RWPE2 (cell line): ENCODE data around the gene RIPK4.

Source experiments
- ATAC-seq: fragments of 200-7000 bp; cut with Tn5 transposase; 3 replicates; pipeline ENCODE4 v1.9.1; 2021; ENCODE audit warnings: low read depth
- DNase-seq: peaks from one replicate; pipeline ENCODE4 v3.0.0-alpha.2; 2020; ENCODE audit warnings: low spot score
- H3K27ac ChIP-seq: fragments of 450-650 bp; 2 replicates; pipeline ENCODE4 v1.5.1; 2017; ENCODE audit warnings: mild to moderate bottlenecking; ENCODE audit not compliant: poor library complexity, severe bottlenecking
- H3K27me3 ChIP-seq: fragments of 250-450 bp; sonication (Bioruptor Pico); 2 replicates; pipeline ENCODE4 v1.5.1; 2021; ENCODE audit warnings: mild to moderate bottlenecking, moderate library complexity; ENCODE audit not compliant: insufficient read depth, poor library complexity, severe bottlenecking
- H3K36me3 ChIP-seq: fragments of 250-450 bp; sonication (Bioruptor Pico); 2 replicates; pipeline ENCODE4 v1.5.1; 2020; ENCODE audit warnings: low read depth, mild to moderate bottlenecking, moderate library complexity
- H3K4me1 ChIP-seq: fragments of 250-450 bp; sonication (Bioruptor Pico); 2 replicates; pipeline ENCODE4 v1.5.1; 2021; ENCODE audit warnings: mild to moderate bottlenecking, moderate library complexity; ENCODE audit not compliant: insufficient read depth, poor library complexity, severe bottlenecking
- H3K4me3 ChIP-seq: fragments of 250-450 bp; sonication (Bioruptor Pico); 2 replicates; pipeline ENCODE4 v1.5.1; 2021; ENCODE audit warnings: mild to moderate bottlenecking, moderate library complexity; ENCODE audit not compliant: severe bottlenecking
- H3K9me3 ChIP-seq: fragments of 250-450 bp; sonication (Bioruptor Pico); 2 replicates; pipeline ENCODE4 v1.5.1; 2021; ENCODE audit warnings: mild to moderate bottlenecking, moderate library complexity; ENCODE audit not compliant: severe bottlenecking
- TF ChIP-seq, protein P1 (sequence below): fragments of 450-650 bp; IDR thresholded peaks from one replicate; pipeline ENCODE4 v1.5.1; 2017; ENCODE audit warnings: mild to moderate bottlenecking, moderate library complexity; ENCODE audit not compliant: poor library complexity, severe bottlenecking

Gene RIPK4

DNA sequence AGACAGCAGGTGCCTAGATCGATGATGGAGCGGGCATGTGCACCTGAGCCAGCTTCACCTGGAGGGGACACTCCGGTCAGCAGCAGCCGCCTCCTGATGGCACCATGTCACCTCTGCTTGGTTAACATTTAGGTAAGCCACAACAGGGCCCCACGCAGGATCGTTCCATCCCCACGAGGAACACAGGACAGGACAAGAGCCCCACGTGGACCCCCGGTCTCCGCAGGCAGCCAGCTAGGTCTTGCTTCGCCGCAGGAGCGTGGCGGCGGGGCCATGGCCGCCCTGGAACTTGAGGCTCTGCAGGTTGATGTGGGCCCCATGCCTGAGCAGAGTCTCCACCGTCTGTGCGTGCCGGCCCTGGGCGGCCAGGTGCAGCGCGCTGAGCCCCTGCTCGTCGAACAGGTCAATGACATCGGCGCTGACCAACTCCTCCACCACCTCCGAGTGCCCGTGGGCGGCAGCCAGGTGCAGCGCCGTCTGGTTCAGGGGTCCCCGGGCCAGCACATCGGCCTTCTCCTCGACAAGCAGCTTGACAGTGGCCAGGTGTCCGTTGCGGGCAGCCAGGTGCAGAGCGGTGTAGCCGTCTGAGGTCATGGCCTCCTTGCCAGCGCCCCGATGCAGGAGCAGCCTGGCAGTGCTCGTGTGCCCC is 26.1 kb downstream of the RIPK4 start:
- peaks cover 85% of the 10 kb centered on the region for H3K36me3 ChIP-seq
- no peaks in the 10 kb centered on the region for H3K4me1 ChIP-seq
- H3K9me3 ChIP-seq, result peaks cover 8% of the 10 kb centered on the region
- no peak overlapping the region for H3K27ac ChIP-seq
- ATAC-seq (no peak), DNase-seq (no peak)
- no peak overlapping the region for H3K4me3 ChIP-seq
- H3K27me3 ChIP-seq, result no peaks in the 10 kb centered on the region
- TF ChIP-seq, protein P1, sequence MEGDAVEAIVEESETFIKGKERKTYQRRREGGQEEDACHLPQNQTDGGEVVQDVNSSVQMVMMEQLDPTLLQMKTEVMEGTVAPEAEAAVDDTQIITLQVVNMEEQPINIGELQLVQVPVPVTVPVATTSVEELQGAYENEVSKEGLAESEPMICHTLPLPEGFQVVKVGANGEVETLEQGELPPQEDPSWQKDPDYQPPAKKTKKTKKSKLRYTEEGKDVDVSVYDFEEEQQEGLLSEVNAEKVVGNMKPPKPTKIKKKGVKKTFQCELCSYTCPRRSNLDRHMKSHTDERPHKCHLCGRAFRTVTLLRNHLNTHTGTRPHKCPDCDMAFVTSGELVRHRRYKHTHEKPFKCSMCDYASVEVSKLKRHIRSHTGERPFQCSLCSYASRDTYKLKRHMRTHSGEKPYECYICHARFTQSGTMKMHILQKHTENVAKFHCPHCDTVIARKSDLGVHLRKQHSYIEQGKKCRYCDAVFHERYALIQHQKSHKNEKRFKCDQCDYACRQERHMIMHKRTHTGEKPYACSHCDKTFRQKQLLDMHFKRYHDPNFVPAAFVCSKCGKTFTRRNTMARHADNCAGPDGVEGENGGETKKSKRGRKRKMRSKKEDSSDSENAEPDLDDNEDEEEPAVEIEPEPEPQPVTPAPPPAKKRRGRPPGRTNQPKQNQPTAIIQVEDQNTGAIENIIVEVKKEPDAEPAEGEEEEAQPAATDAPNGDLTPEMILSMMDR, result no peak

GRCh38 chr21:41739936-41740335 is 26.9 kb downstream of the RIPK4 start:
- no peak overlapping the region for H3K4me3 ChIP-seq
- ATAC-seq (no peak), DNase-seq (no peak)
- H3K4me1 ChIP-seq, result no peaks in the 10 kb centered on the region
- H3K9me3 ChIP-seq, result peaks cover 8% of the 10 kb centered on the region
- H3K27me3 ChIP-seq, result no peaks in the 10 kb centered on the region
- no peak overlapping the region for H3K27ac ChIP-seq
- TF ChIP-seq, protein P1, result no peak
- peaks cover 77% of the 10 kb centered on the region for H3K36me3 ChIP-seq

DNA sequence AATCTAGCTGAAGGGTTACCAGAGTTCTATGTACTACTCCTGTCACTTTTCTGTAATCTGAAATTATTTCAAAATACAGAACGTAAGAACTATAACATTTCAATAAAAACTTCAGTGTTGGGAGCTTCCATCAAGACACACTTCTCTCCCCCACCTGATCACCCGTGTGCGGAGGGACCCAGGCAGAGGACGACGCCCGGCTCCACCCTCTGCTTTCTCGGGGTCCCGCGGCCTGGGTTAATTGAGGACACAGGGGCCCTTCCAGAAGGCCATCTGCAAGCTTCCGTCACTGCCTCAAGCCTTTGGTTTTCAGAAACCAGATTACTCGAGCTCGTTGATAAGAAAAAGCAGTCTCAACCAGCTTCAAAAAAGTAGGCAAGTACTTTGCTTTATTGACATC is 27.8 kb downstream of the RIPK4 start:
- TF ChIP-seq, protein P1, result no peak
- no peaks in the 10 kb centered on the region for H3K27me3 ChIP-seq

DNA sequence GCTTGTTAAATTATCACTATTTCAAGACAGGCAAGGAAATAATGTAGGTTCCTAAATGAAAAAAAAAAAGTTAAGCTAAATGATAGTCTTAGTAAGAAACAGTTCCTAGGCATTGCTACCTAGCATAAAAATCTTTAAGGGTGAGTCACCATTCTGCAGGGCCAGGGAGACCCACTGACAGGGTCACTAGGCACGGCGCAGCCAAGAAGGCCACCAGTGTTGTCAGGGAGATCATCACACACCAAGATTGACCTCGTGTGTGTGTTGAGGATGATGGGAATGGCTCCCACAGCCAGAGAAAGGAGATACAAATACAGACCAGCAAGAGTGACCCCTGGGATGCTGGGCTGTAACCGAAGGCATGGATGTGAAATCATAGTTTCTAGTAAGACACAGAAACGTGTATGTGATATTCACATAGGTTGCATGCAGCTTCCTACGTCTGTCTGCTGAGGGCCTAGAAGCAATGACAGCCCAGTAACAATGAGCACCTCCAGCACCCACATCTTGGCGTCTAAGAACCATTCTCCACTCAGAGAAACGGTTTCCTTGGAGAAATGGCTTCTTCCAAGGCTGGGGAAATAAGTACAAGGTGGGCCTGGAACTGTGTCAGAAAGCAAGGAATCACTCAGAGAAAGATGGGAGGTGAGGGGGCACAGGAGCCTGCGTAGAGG is 29.1 kb downstream of the RIPK4 start:
- Histone ChIP-seq H3K36me3 (peaks cover 56% of the 10 kb centered on the region), H3K4me3 (no peak overlapping the region), H3K27ac (no peak overlapping the region), H3K27me3 (no peaks in the 10 kb centered on the region), H3K4me1 (no peaks in the 10 kb centered on the region), H3K9me3 (peaks cover 8% of the 10 kb centered on the region)
- ATAC-seq (no peak), DNase-seq (no peak)
- TF ChIP-seq, protein P1, result no peak

More for the DNA sequence above, 27.8 kb downstream of the RIPK4 start:
- Histone ChIP-seq H3K4me1 (no peaks in the 10 kb centered on the region), H3K36me3 (peaks cover 68% of the 10 kb centered on the region), H3K9me3 (peaks cover 8% of the 10 kb centered on the region), H3K27ac (no peak overlapping the region), H3K4me3 (no peak overlapping the region)
- DNase-seq (no peak), ATAC-seq (no peak)

- no peaks in the 10 kb centered on the region for H3K4me1 ChIP-seq
- TF ChIP-seq, protein P1, result no peak
- no peaks in the 10 kb centered on the region for H3K27me3 ChIP-seq
- peaks cover 42% of the 10 kb centered on the region for H3K36me3 ChIP-seq
- no peak for DNase-seq
- no peak overlapping the region for H3K4me3 ChIP-seq
- H3K9me3 ChIP-seq, result peaks cover 8% of the 10 kb centered on the region
- no peak for ATAC-seq
- no peak overlapping the region for H3K27ac ChIP-seq
Measured at GRCh38 chr21:41736423-41736822, 30.4 kb downstream of the RIPK4 start.
